GM12878 (cell line): ENCODE data around the gene GABRR1. TPM values are rescaled to one million over a fixed set of nuclear protein-coding genes. Genes with fewer than 3 reads are reported as not detected.

Experiments used
- ATAC-seq: fragments of 200-7000 bp; cut with Tn5 transposase; 3 replicates; pipeline ENCODE4 v1.9.1; 2020; ENCODE audit warnings: mild to moderate bottlenecking, moderate library complexity
- BruUV-seq: library from RNA; stranded (reverse); fragments of 400-500 nt; replicated peaks from 2 replicates; lab custom pipeline; 2021; lab: Mats Ljungman, UMichigan
- CTCF ChIA-PET: fragments of 300-600 bp; sonication (Branson Sonifier 250); formaldehyde crosslinking; extraction: SDS; loops from one replicate; lab custom pipeline; 2021; ENCODE audit warnings: inconsistent platforms; lab: Yijun Ruan, JAX
- POLR2A ChIA-PET: fragments of 350-600 bp; formaldehyde crosslinking; extraction: SDS; loops from one replicate; lab custom pipeline; 2021; ENCODE audit warnings: inconsistent platforms; lab: Charles Lee
- RAD21 ChIA-PET: fragments of 300-600 bp; sonication (Branson Sonifier 250); formaldehyde crosslinking; loops from one replicate; lab custom pipeline; 2023; ENCODE audit warnings: antibody characterized with exemption; ENCODE audit not compliant: unreplicated experiment; lab: Charles Lee
- SMC1A ChIA-PET: fragments of 300-600 bp; sonication (Branson Sonifier 250); formaldehyde crosslinking; loops from one replicate; lab custom pipeline; 2023; ENCODE audit not compliant: unreplicated experiment, uncharacterized antibody; lab: Charles Lee
- DNase-seq: peaks from one replicate; pipeline ENCODE4 v3.0.0-alpha.2; 2011; ENCODE audit warnings: low read depth, low spot score
- FAIRE-seq: peaks from 3 replicates; lab custom pipeline; 2011; peaks lifted over from hg19 to GRCh38; lab: Jason Lieb, UNC
- H2AFZ ChIP-seq: 2 replicates; pipeline ENCODE4 v1.6.0; 2011; ENCODE audit warnings: low read depth, low read length, control low read depth; ENCODE audit not compliant: control insufficient read depth
- H3K27ac ChIP-seq: 2 replicates; pipeline ENCODE4 v1.5.1; 2011; ENCODE audit warnings: control low read depth; ENCODE audit not compliant: control insufficient read depth, insufficient read depth
- H3K27me3 ChIP-seq, 2 experiments: replicated peaks in 1 of 2; 2 replicates each; pipeline versions ENCODE4 v1.6.0 to v1.6.1; 2011; ENCODE audit warnings: low read length in 1 of 2; ENCODE audit not compliant: control insufficient read depth in 2 of 2, insufficient read depth in 2 of 2
- H3K36me3 ChIP-seq, 2 experiments: 2 replicates each; pipeline ENCODE4 v1.5.1; 2011; ENCODE audit warnings: low read length in 1 of 2; ENCODE audit not compliant: control insufficient read depth in 2 of 2, insufficient read depth in 2 of 2
- H3K4me1 ChIP-seq: 2 replicates; pipeline ENCODE4 v1.6.1; 2011; ENCODE audit warnings: mild to moderate bottlenecking, low read length, moderate library complexity, mixed read lengths; ENCODE audit not compliant: control insufficient read depth, insufficient read depth
- H3K4me2 ChIP-seq: 2 replicates; pipeline ENCODE4 v1.6.0; 2011; ENCODE audit warnings: control low read depth; ENCODE audit not compliant: control insufficient read depth, insufficient read depth
- H3K4me3 ChIP-seq: fragments of 200-600 bp; sonication (generic); 2 replicates; pipeline ENCODE4 v1.5.1; 2016
- H3K79me2 ChIP-seq: 2 replicates; pipeline ENCODE4 v1.6.0; 2011; ENCODE audit warnings: low read length; ENCODE audit not compliant: control insufficient read depth, insufficient read depth
- H3K9ac ChIP-seq: 2 replicates; pipeline ENCODE4 v1.8.0; 2011; ENCODE audit warnings: low read length, control low read depth, mixed read lengths; ENCODE audit not compliant: control insufficient read depth, insufficient read depth
- H3K9me3 ChIP-seq: replicated peaks from 3 replicates; pipeline ENCODE4 v1.5.1; 2011; ENCODE audit warnings: mild to moderate bottlenecking, low read length; ENCODE audit not compliant: control insufficient read depth, insufficient read depth
- H4K20me1 ChIP-seq: 2 replicates; pipeline ENCODE4 v1.6.0; 2011; ENCODE audit not compliant: control insufficient read depth, insufficient read depth
- CBX3 ChIP-seq: fragments of 200-600 bp; sonication (generic); IDR thresholded peaks from 2 replicates; pipeline ENCODE4 v1.6.1; 2016; ENCODE audit warnings: low read depth, borderline replicate concordance
- ETV6 ChIP-seq, 2 experiments: fragments of 450-650 bp in 1 of 2; IDR thresholded peaks in 1 of 2; conservative IDR thresholded peaks in 1 of 2; 2 replicates each; pipeline ENCODE4 v1.6.1; 2014; ENCODE audit warnings: antibody characterized with exemption in 1 of 2, borderline replicate concordance in 1 of 2, low read depth in 1 of 2, mild to moderate bottlenecking in 1 of 2, moderate library complexity in 1 of 2
- EZH2 ChIP-seq: IDR thresholded peaks from 2 replicates; pipeline ENCODE4 v1.6.1; 2012; ENCODE audit warnings: low read depth, mild to moderate bottlenecking, control low read depth, inconsistent platforms, low read length, borderline replicate concordance; ENCODE audit not compliant: control insufficient read depth
- NR2C1 ChIP-seq: fragments of 450-650 bp; IDR thresholded peaks from 2 replicates; pipeline ENCODE4 v1.6.1; 2017; ENCODE audit warnings: antibody characterized with exemption, mild to moderate bottlenecking, moderate library complexity
- POU2F2 ChIP-seq: IDR thresholded peaks from 3 replicates; pipeline ENCODE4 v1.6.1; 2011; ENCODE audit warnings: low read depth, mild to moderate bottlenecking, low read length, borderline replicate concordance
- SUZ12 ChIP-seq: fragments of 200-600 bp; sonication (generic); IDR thresholded peaks from one replicate; pipeline ENCODE4 v1.6.1; 2018; ENCODE audit warnings: antibody characterized with exemption, mild to moderate bottlenecking; ENCODE audit not compliant: unreplicated experiment
- YBX1 ChIP-seq: fragments of 450-650 bp; IDR thresholded peaks from 2 replicates; pipeline ENCODE4 v1.6.1; 2016; ENCODE audit warnings: antibody characterized with exemption
- ZNF207 ChIP-seq: fragments of 450-650 bp; IDR thresholded peaks from 2 replicates; pipeline ENCODE4 v1.6.1; 2014; ENCODE audit warnings: antibody characterized with exemption, mild to moderate bottlenecking, borderline replicate concordance
- WGBS: methylation state at CpG from one replicate; pipeline ENCODE4 v1.1.6; 2016; ENCODE audit warnings: low lambda C conversion rate; ENCODE audit not compliant: insufficient replicate concordance, insufficient coverage; ENCODE audit errors: missing lambda C conversion rate; 5-methylcytosine and 5-hydroxymethylcytosine counted together
- in situ Hi-C: fragments of 300-500 bp; cut with MboI; formaldehyde crosslinking; loops from 9 replicates; pipeline ENCODE4 v1.14.3; 2018; ENCODE audit warnings: mixed read lengths
- intact Hi-C: fragments of 100-400 bp; cut with micrococcal nuclease; formaldehyde crosslinking; loops from one replicate; pipeline ENCODE4 v1.14.2; 2022; ENCODE audit not compliant: unreplicated experiment
- polyA plus RNA-seq, 11 experiments: library from polyadenylated mRNA; depleted of rRNA in 4 of 11; unstranded in 6 of 11; stranded (reverse) in 5 of 11; fragments of >200 nt; fragmentation: Nextera tagmentation in 4 of 11; fragmentation: Illumina TruSeq in 1 of 11; extraction: Ambion mirVana in 4 of 11; extraction: Trizol in 1 of 11; gene quantifications; 1 replicate in 1 of 11; 2 replicates in 10 of 11; pipeline versions ENCODE4 v1.2.1 to v1.2.3, GENCODE V29; 2011 to 2016; ENCODE audit warnings: inconsistent platforms in 2 of 11, missing spikeins in 2 of 11, low read depth in 1 of 11
- total RNA-seq, 4 experiments: library from RNA; depleted of rRNA in 3 of 4; stranded (reverse); fragments of >200 nt in 3 of 4; fragmentation: Illumina TruSeq in 1 of 4; extraction: Trizol in 1 of 4; gene quantifications; 2 replicates each; pipeline versions ENCODE4 v1.2.1 to v1.2.3, GENCODE V29; 2013 to 2021
- TF ChIP-seq, protein P1 (sequence below): IDR thresholded peaks from 2 replicates; pipeline ENCODE4 v1.6.1; 2011; ENCODE audit warnings: mild to moderate bottlenecking, low read depth, low read length, moderate library complexity; ENCODE audit not compliant: insufficient replicate concordance

Gene GABRR1
- total and polyA plus RNA-seq, 10 of the 15 experiments (the other 5 are each of a cell fraction or from before 2014, with no cell fraction given): not detected

DNA sequence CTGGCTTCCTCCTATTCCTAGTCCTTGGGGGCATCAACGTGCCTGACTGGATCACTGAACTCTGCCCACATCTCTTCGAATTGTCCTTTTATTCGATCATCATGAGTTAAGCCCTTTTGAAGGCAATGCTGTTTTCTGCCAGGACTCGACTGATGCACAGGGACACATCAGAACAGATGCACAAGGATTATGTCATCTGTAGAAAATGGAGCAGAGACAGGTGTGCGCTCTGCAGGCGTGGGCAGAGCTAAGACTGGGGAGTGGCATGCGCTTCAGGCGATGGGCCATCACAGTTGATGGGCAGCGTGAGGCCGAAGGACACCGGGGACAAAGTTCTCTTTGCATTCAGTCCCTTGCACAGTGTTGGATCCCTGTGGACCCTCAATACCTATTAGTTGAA is 13.1 kb downstream of the GABRR1 start:
- no TSS peak for BruUV-seq
- SMC1A ChIA-PET: no interaction called here
- POLR2A ChIA-PET: no interaction called here
- CTCF ChIA-PET: no interaction called here
- no peak overlapping the region for H2AFZ ChIP-seq
- 57% methylated on average over 11 of the region's 11 CpGs for WGBS
- H3K27ac ChIP-seq: no peak overlapping the region
- intact Hi-C loops (no loop called here), in situ Hi-C loops (no loop called here)
- no peak overlapping the region for H3K4me3 ChIP-seq
- TF ChIP-seq ETV6 (conservative IDR thresholded peaks at IDR 0.05 in 1 of 2, IDR thresholded peaks at IDR 0.05 in 1 of 2; ENCODE audit: borderline replicate concordance in 1 of 2, low read depth in 1 of 2) (no peak), YBX1 (no peak), ZNF207 (no peak), CBX3 (no peak), SUZ12 (no peak), NR2C1 (no peak), POU2F2 (no peak), EZH2 (no peak)
- TF ChIP-seq, protein P1, sequence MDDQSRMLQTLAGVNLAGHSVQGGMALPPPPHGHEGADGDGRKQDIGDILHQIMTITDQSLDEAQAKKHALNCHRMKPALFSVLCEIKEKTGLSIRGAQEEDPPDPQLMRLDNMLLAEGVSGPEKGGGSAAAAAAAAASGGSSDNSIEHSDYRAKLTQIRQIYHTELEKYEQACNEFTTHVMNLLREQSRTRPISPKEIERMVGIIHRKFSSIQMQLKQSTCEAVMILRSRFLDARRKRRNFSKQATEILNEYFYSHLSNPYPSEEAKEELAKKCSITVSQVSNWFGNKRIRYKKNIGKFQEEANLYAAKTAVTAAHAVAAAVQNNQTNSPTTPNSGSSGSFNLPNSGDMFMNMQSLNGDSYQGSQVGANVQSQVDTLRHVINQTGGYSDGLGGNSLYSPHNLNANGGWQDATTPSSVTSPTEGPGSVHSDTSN: no peak
- H3K4me2 ChIP-seq: no peak overlapping the region
- ATAC-seq (no peak), DNase-seq (no peak), FAIRE-seq (no peak)
- RAD21 ChIA-PET: no interaction called here
- H3K9ac ChIP-seq: no peak overlapping the region
- no peaks in the 10 kb centered on the region for H3K36me3 ChIP-seq
- H4K20me1 ChIP-seq: no peaks in the 10 kb centered on the region
- H3K4me1 ChIP-seq: no peaks in the 10 kb centered on the region
- no peaks in the 10 kb centered on the region for H3K79me2 ChIP-seq
- H3K27me3 ChIP-seq: no peaks in the 10 kb centered on the region
- no peaks in the 10 kb centered on the region for H3K9me3 ChIP-seq
